HEK293T (cell line): ENCODE measurements around the gene GARIN5A.

ENCODE experiments used
- ARNT ChIP-seq: fragments of 450-650 bp; IDR thresholded peaks from 2 replicates; pipeline ENCODE4 v1.6.1; 2017; ENCODE audit warnings: mild to moderate bottlenecking
- NFRKB ChIP-seq: fragments of 450-650 bp; IDR thresholded peaks from 2 replicates; pipeline ENCODE4 v1.6.1; 2016; ENCODE audit warnings: mild to moderate bottlenecking, moderate library complexity

GRCh38 chr19:50482916-50483315, 6.3 kb upstream of the GARIN5A start:
- TF ChIP-seq NFRKB (no peak), ARNT (no peak)
